DOHH2 (cell line): ENCODE measurements around the gene ZBTB5.

Experiments
- H3F3A ChIP-seq: fragments of 200-600 bp; sonication (generic), shearing (Covaris generic); 2 replicates; pipeline ENCODE4 v1.6.0; 2016; ENCODE audit warnings: antibody characterized with exemption, mild to moderate bottlenecking; ENCODE audit not compliant: control insufficient read depth, insufficient read depth
- H3K27ac ChIP-seq: fragments of 200-600 bp; sonication (generic); 2 replicates; pipeline ENCODE4 v1.5.1; 2014; ENCODE audit warnings: low read depth, mild to moderate bottlenecking, low read length, moderate library complexity
- H3K27me3 ChIP-seq: fragments of 200-600 bp; sonication (generic); 2 replicates; pipeline ENCODE4 v1.6.1; 2014; ENCODE audit warnings: mild to moderate bottlenecking, low read length, mixed read lengths; ENCODE audit not compliant: control insufficient read depth
- H3K36me3 ChIP-seq: fragments of 200-600 bp; sonication (generic); 2 replicates; pipeline ENCODE4 v1.6.1; 2014; ENCODE audit warnings: mild to moderate bottlenecking, low read length, moderate library complexity, mixed read lengths; ENCODE audit not compliant: control insufficient read depth
- H3K4me1 ChIP-seq: fragments of 200-600 bp; sonication (generic); 2 replicates; pipeline ENCODE4 v1.6.1; 2014; ENCODE audit warnings: mild to moderate bottlenecking, low read length, mixed read lengths; ENCODE audit not compliant: control insufficient read depth
- H3K4me2 ChIP-seq: fragments of 200-600 bp; sonication (generic); 2 replicates; pipeline ENCODE4 v1.6.0; 2014; ENCODE audit warnings: mild to moderate bottlenecking, low read length, moderate library complexity
- H3K4me3 ChIP-seq: fragments of 200-600 bp; sonication (generic); 2 replicates; pipeline ENCODE4 v1.5.1; 2014; ENCODE audit warnings: mild to moderate bottlenecking, low read length, mixed read lengths
- H3K79me2 ChIP-seq: fragments of 200-600 bp; sonication (generic); 2 replicates; pipeline ENCODE4 v1.6.1; 2014; ENCODE audit warnings: mild to moderate bottlenecking, low read length, mixed read lengths; ENCODE audit not compliant: control insufficient read depth
- H3K9me2 ChIP-seq: fragments of 200-600 bp; sonication (generic); replicated peaks from 2 replicates; pipeline ENCODE4 v1.6.1; 2014; ENCODE audit warnings: mild to moderate bottlenecking, low read length, mixed read lengths; ENCODE audit not compliant: control insufficient read depth
- H3K9me3 ChIP-seq: fragments of 200-600 bp; sonication (generic); 2 replicates; pipeline ENCODE4 v1.6.1; 2014; ENCODE audit warnings: antibody characterized with exemption, low read length, mixed read lengths; ENCODE audit not compliant: control insufficient read depth, insufficient read depth
- H4K20me1 ChIP-seq: fragments of 200-600 bp; sonication (generic); 2 replicates; pipeline ENCODE4 v1.6.0; 2014; ENCODE audit warnings: low read depth, mild to moderate bottlenecking, antibody characterized with exemption, low read length, moderate library complexity; ENCODE audit not compliant: control insufficient read depth, insufficient read depth
- EZH2phosphoT487 ChIP-seq: fragments of 200-600 bp; sonication (generic); IDR thresholded peaks from 2 replicates; pipeline ENCODE4 v1.6.1; 2017; ENCODE audit warnings: borderline replicate concordance, mild to moderate bottlenecking, antibody characterized with exemption, low read length, moderate library complexity, mixed read lengths
- TF ChIP-seq, protein P1 (sequence below): fragments of 200-600 bp; sonication (generic); IDR thresholded peaks from one replicate; pipeline ENCODE4 v1.5.1; 2014; ENCODE audit warnings: antibody characterized with exemption, mild to moderate bottlenecking, low read depth, low read length; ENCODE audit not compliant: poor library complexity, severe bottlenecking

The ZBTB5 gene

DNA sequence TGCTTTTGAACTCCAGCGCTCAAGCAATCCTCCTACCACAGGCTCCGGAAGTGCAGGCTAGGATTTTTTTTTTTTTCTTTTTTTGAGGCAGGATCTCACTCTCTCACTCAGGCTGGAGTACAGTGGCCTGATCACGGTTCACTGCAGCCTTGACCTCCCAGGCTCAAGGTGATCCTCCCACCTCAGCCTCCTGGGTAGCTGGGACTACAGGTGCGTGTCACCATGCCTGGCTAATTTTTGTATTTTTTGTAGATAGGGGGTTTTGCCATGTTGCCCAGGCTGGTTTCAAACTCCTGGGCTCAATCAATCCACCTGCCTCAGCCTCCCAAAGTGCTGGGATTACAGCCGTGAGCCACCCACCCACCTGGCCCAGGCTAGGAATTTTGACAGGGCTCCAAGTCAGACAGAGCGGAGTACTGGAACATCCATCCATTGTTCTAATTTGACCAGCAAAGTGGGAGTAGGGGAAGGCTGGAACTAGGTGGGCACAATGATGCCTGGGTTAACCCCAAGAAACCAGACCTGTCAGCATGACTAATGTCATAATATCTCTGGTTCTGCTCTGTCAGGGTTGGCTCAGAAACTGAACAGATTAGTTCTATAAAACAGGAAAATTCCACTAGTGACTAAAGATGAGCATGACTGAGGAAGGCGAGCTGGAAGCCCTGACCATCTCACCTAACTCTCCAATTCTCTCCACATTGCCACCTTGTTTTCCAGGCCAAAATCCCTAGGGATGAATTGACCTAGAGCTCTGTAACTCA lies 9.2 kb downstream of the ZBTB5 start:
- H4K20me1 ChIP-seq: no peaks in the 10 kb centered on the region; the same call in 1 of the 2 replicates

DNA sequence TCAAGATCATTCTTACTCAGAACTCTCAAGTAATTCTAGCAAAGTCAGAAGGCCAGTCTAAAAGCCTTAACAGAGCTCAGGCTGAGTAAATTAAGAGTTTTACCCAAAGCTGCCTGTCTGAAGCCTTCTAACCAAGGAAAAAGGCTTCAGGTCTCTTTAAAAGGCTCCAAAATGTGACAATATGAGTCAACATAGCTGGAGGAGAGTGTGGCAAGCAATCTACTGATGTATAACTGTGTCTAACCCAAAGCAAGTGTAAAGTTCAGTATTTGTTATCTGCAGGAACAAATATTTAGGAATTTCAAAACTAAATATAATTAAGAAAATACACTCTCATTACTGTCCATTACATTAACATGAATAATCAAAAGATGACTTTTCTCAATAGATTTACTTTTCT lies 11.0 kb downstream of the ZBTB5 start:
- TF ChIP-seq EZH2phosphoT487: no peak
- TF ChIP-seq, protein P1, sequence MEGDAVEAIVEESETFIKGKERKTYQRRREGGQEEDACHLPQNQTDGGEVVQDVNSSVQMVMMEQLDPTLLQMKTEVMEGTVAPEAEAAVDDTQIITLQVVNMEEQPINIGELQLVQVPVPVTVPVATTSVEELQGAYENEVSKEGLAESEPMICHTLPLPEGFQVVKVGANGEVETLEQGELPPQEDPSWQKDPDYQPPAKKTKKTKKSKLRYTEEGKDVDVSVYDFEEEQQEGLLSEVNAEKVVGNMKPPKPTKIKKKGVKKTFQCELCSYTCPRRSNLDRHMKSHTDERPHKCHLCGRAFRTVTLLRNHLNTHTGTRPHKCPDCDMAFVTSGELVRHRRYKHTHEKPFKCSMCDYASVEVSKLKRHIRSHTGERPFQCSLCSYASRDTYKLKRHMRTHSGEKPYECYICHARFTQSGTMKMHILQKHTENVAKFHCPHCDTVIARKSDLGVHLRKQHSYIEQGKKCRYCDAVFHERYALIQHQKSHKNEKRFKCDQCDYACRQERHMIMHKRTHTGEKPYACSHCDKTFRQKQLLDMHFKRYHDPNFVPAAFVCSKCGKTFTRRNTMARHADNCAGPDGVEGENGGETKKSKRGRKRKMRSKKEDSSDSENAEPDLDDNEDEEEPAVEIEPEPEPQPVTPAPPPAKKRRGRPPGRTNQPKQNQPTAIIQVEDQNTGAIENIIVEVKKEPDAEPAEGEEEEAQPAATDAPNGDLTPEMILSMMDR: no peak
- Histone ChIP-seq H3K79me2 (peaks cover 99% of the 10 kb centered on the region), H3K4me2 (no peak overlapping the region), H3K36me3 (peaks cover 35% of the 10 kb centered on the region), H3K9me3 (no peaks in the 10 kb centered on the region), H3K27me3 (no peaks in the 10 kb centered on the region), H3K4me3 (no peak overlapping the region), H3F3A (no peaks in the 10 kb centered on the region; the same call in 1 of the 2 replicates), H3K9me2 (no peaks in the 10 kb centered on the region), H3K4me1 (peaks cover 30% of the 10 kb centered on the region), H3K27ac (no peak overlapping the region), H4K20me1 (no peaks in the 10 kb centered on the region; the same call in 1 of the 2 replicates)

More for the DNA sequence above, 9.2 kb downstream of the ZBTB5 start:
- peaks cover 98% of the 10 kb centered on the region for H3K79me2 ChIP-seq
- H3K4me2 ChIP-seq: peak overlapping the region; percentile 4; the same call in 1 of the 2 replicates
- TF ChIP-seq, protein P1: no peak
- no peak for TF ChIP-seq EZH2phosphoT487
- no peaks in the 10 kb centered on the region; the same call in 1 of the 2 replicates for H3F3A ChIP-seq
- H3K9me2 ChIP-seq: no peaks in the 10 kb centered on the region
- peaks cover 30% of the 10 kb centered on the region for H3K4me1 ChIP-seq
- peaks cover 25% of the 10 kb centered on the region for H3K36me3 ChIP-seq
- H3K27ac ChIP-seq: no peak overlapping the region
- H3K27me3 ChIP-seq: no peaks in the 10 kb centered on the region
- H3K9me3 ChIP-seq: no peaks in the 10 kb centered on the region
- no peak overlapping the region for H3K4me3 ChIP-seq

- Histone ChIP-seq H3F3A (no peaks in the 10 kb centered on the region; the same call in 1 of the 2 replicates), H3K36me3 (peaks cover 35% of the 10 kb centered on the region), H3K27me3 (no peaks in the 10 kb centered on the region), H3K4me1 (peaks cover 30% of the 10 kb centered on the region), H4K20me1 (no peaks in the 10 kb centered on the region; the same call in 1 of the 2 replicates), H3K9me2 (no peaks in the 10 kb centered on the region), H3K4me3 (no peak overlapping the region), H3K79me2 (peaks cover 96% of the 10 kb centered on the region), H3K9me3 (no peaks in the 10 kb centered on the region), H3K27ac (no peak overlapping the region), H3K4me2 (no peak overlapping the region)
- TF ChIP-seq EZH2phosphoT487: no peak
- TF ChIP-seq, protein P1: no peak
These were observed 11.4 kb downstream of the ZBTB5 start for GRCh38 chr9:37453827-37454226.
